Liver (tissue), 9 donors: ENCODE results near the gene MRAS. TPM values are rescaled to one million over a fixed set of nuclear protein-coding genes. Genes with fewer than 3 reads are reported as not detected.

Experiments used
- DNase-seq: peaks from one replicate; pipeline ENCODE4 v3.0.0-alpha.2; 2017; ENCODE audit warnings: low spot score
- H3K27ac ChIP-seq, 2 donors: one replicate each; pipeline ENCODE4 v1.7.0; 2013; ENCODE audit warnings: inconsistent platforms in 2 of 2, low read length in 2 of 2, control low read depth in 1 of 2, low read depth in 1 of 2, mild to moderate bottlenecking in 1 of 2
- H3K27me3 ChIP-seq, 4 donors: one replicate each; pipeline versions ENCODE4 v1.6.1 to v1.7.0; 2013; ENCODE audit warnings: low read length in 3 of 4, inconsistent platforms in 1 of 4, mild to moderate bottlenecking in 1 of 4, moderate library complexity in 1 of 4; ENCODE audit not compliant: control insufficient read depth in 4 of 4, insufficient read depth in 4 of 4
- H3K36me3 ChIP-seq, 4 donors: one replicate each; pipeline versions ENCODE4 v1.6.1 to v1.7.0; 2013; ENCODE audit warnings: low read length in 3 of 4, mild to moderate bottlenecking in 3 of 4, low read depth in 1 of 4, moderate library complexity in 1 of 4; ENCODE audit not compliant: control insufficient read depth in 4 of 4, insufficient read depth in 3 of 4
- H3K4me1 ChIP-seq, 4 donors: one replicate each; pipeline versions ENCODE4 v1.6.1 to v1.7.0; 2013; ENCODE audit warnings: low read length in 3 of 4, mild to moderate bottlenecking in 3 of 4, moderate library complexity in 1 of 4; ENCODE audit not compliant: control insufficient read depth in 4 of 4, insufficient read depth in 4 of 4
- H3K4me3 ChIP-seq, 3 donors: one replicate each; pipeline versions ENCODE4 v1.6.1 to v1.7.0; 2013; ENCODE audit warnings: low read length in 3 of 3, control low read depth in 1 of 3, low read depth in 1 of 3, mild to moderate bottlenecking in 1 of 3
- H3K9ac ChIP-seq, 2 donors: one replicate each; pipeline ENCODE4 v1.7.0; 2013; ENCODE audit warnings: low read length in 2 of 2, mild to moderate bottlenecking in 2 of 2, moderate library complexity in 2 of 2, control low read depth in 1 of 2, low read depth in 1 of 2
- H3K9me3 ChIP-seq, 4 donors: one replicate each; pipeline versions ENCODE4 v1.6.1 to v1.7.0; 2013; ENCODE audit warnings: low read length in 3 of 4; ENCODE audit not compliant: control insufficient read depth in 4 of 4
- EGR1 ChIP-seq, 2 donors: IDR thresholded peaks; 2 replicates each; pipeline ENCODE4 v1.6.1; 2016 to 2018; ENCODE audit warnings: antibody characterized with exemption in 2 of 2, low read depth in 2 of 2
- GABPA ChIP-seq, 2 donors: IDR thresholded peaks in 1 of 2; conservative IDR thresholded peaks in 1 of 2; 2 replicates each; pipeline ENCODE4 v1.6.1; 2016; ENCODE audit warnings: antibody characterized with exemption in 2 of 2, mild to moderate bottlenecking in 1 of 2, moderate library complexity in 1 of 2
- HNF4A ChIP-seq, 2 donors: conservative IDR thresholded peaks; 2 replicates each; pipeline ENCODE4 v1.6.1; 2016; ENCODE audit warnings: antibody characterized with exemption in 2 of 2, mild to moderate bottlenecking in 2 of 2
- JUND ChIP-seq, 2 donors: IDR thresholded peaks; 2 replicates each; pipeline ENCODE4 v1.6.1; 2016; ENCODE audit warnings: antibody characterized with exemption in 2 of 2
- NR2F2 ChIP-seq: IDR thresholded peaks from 2 replicates; pipeline ENCODE4 v1.6.1; 2016; ENCODE audit warnings: antibody characterized with exemption
- RAD21 ChIP-seq, 2 donors: IDR thresholded peaks; 2 replicates each; pipeline ENCODE4 v1.6.1; 2016; ENCODE audit warnings: antibody characterized with exemption in 2 of 2, mild to moderate bottlenecking in 2 of 2
- YY1 ChIP-seq: IDR thresholded peaks from 2 replicates; pipeline ENCODE4 v1.6.1; 2016; ENCODE audit warnings: antibody characterized with exemption, mild to moderate bottlenecking
- WGBS: extraction: QIAGEN DNeasy Blood & Tissue Kit; methylation state at CpG from one replicate; pipeline ENCODE4 v1.1.7; 2013; 5-methylcytosine and 5-hydroxymethylcytosine counted together
- polyA plus RNA-seq, 2 donors: library from polyadenylated mRNA; stranded (reverse) in 1 of 2; unstranded in 1 of 2; fragments of 200-250 nt in 1 of 2; fragments of >200 nt in 1 of 2; fragmentation: Nextera tagmentation in 1 of 2; extraction: Ambion mirVana in 1 of 2; gene quantifications; one replicate each; pipeline versions ENCODE4 v1.2.1 to v1.2.3, GENCODE V29; 2013 to 2015
- total RNA-seq, 2 donors: library from RNA; depleted of rRNA; stranded (reverse); fragments of >200 nt; gene quantifications; one replicate each; pipeline ENCODE4 v1.2.3, GENCODE V29; 2014
- TF ChIP-seq, protein P1 (sequence below): IDR thresholded peaks from 2 replicates; pipeline ENCODE4 v1.6.1; 2016; ENCODE audit warnings: antibody characterized with exemption
- TF ChIP-seq, protein P2 (sequence below): IDR thresholded peaks from 2 replicates; pipeline ENCODE4 v1.6.1; 2016; ENCODE audit warnings: antibody characterized with exemption
- TF ChIP-seq, protein P3 (sequence below): IDR thresholded peaks from 2 replicates; pipeline ENCODE4 v1.6.1; 2016; ENCODE audit warnings: antibody characterized with exemption, mild to moderate bottlenecking
- donor health status: healthy.
- donor health status: healthy.
- donor health status: healthy.
- donor health status: healthy.
- donor health status: healthy.

MRAS gene
- total and polyA plus RNA-seq, 4 donors, result 1.6 to 2.6 (median 1.9) TPM

GRCh38 chr3:138406606-138407005 lies 58.2 kb downstream of the MRAS start:
- 77% methylated on average over 2 of the region's 2 CpGs for WGBS
- Histone ChIP-seq H3K27ac (no peak overlapping the region), H3K9ac (no peak overlapping the region), H3K9me3 (no peaks in the 10 kb centered on the region), H3K27me3 (no peaks in the 10 kb centered on the region), H3K4me3 (no peak overlapping the region), H3K36me3 (peaks cover 0 to 2% (median 0%) of the 10 kb centered on the region in 4 donors), H3K4me1 (no peaks in the 10 kb centered on the region)
- TF ChIP-seq NR2F2 (no peak), YY1 (no peak), RAD21 (IDR thresholded peaks at IDR 0.05) (no peak)
- TF ChIP-seq, protein P1, sequence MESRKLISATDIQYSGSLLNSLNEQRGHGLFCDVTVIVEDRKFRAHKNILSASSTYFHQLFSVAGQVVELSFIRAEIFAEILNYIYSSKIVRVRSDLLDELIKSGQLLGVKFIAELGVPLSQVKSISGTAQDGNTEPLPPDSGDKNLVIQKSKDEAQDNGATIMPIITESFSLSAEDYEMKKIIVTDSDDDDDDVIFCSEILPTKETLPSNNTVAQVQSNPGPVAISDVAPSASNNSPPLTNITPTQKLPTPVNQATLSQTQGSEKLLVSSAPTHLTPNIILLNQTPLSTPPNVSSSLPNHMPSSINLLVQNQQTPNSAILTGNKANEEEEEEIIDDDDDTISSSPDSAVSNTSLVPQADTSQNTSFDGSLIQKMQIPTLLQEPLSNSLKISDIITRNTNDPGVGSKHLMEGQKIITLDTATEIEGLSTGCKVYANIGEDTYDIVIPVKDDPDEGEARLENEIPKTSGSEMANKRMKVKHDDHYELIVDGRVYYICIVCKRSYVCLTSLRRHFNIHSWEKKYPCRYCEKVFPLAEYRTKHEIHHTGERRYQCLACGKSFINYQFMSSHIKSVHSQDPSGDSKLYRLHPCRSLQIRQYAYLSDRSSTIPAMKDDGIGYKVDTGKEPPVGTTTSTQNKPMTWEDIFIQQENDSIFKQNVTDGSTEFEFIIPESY, result no peak
- TF ChIP-seq, protein P2, sequence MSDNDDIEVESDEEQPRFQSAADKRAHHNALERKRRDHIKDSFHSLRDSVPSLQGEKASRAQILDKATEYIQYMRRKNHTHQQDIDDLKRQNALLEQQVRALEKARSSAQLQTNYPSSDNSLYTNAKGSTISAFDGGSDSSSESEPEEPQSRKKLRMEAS, result no peak
- DNase-seq, result no peak

DNA sequence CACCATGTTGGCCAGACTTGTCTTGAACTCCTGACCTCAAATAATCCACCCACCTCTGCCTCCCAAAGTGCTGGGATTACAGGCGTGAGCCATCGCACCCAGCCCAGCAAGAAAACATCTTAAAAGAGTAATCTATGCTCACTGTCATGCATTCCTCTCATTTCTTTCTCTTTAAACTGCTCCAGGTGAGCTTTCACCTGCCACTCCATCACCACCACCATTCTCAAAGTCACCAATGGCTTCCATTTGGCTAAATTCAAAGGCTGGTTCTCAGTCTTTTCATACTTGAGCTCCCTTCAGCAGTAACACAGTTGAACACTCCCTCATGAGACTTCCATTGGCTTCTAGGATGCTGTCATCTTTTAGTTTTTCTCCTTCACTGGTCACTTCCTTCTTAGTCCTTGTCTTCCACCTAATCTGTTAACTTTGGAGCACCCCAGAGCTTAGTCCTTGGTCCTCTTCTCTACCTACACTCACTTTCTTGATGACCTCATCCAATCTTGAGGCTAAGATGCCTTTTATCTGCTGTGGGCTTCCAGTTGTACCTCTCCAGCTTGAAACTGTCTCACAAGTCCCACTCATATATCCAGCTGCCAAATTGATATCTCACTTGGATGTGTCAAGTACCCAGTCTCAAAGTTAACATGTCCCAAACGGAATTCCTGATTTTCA lies 59.0 kb downstream of the MRAS start:
- H3K36me3 ChIP-seq, result peaks cover 0 to 2% (median 0%) of the 10 kb centered on the region in 4 donors
- no peak overlapping the region for H3K4me3 ChIP-seq
- H3K27ac ChIP-seq, result no peak overlapping the region
- no peaks in the 10 kb centered on the region for H3K4me1 ChIP-seq
- WGBS, result 88% methylated on average over 3 of the region's 3 CpGs
- DNase-seq, result no peak
- no peak for TF ChIP-seq HNF4A (conservative IDR thresholded peaks at IDR 0.05)
- no peak for TF ChIP-seq JUND (IDR thresholded peaks at IDR 0.05)
- TF ChIP-seq RAD21 (IDR thresholded peaks at IDR 0.05), result no peak
- TF ChIP-seq NR2F2, result no peak
- no peak for TF ChIP-seq EGR1 (IDR thresholded peaks at IDR 0.05; ENCODE audit: low read depth in 2 of 2)
- TF ChIP-seq, protein P3, sequence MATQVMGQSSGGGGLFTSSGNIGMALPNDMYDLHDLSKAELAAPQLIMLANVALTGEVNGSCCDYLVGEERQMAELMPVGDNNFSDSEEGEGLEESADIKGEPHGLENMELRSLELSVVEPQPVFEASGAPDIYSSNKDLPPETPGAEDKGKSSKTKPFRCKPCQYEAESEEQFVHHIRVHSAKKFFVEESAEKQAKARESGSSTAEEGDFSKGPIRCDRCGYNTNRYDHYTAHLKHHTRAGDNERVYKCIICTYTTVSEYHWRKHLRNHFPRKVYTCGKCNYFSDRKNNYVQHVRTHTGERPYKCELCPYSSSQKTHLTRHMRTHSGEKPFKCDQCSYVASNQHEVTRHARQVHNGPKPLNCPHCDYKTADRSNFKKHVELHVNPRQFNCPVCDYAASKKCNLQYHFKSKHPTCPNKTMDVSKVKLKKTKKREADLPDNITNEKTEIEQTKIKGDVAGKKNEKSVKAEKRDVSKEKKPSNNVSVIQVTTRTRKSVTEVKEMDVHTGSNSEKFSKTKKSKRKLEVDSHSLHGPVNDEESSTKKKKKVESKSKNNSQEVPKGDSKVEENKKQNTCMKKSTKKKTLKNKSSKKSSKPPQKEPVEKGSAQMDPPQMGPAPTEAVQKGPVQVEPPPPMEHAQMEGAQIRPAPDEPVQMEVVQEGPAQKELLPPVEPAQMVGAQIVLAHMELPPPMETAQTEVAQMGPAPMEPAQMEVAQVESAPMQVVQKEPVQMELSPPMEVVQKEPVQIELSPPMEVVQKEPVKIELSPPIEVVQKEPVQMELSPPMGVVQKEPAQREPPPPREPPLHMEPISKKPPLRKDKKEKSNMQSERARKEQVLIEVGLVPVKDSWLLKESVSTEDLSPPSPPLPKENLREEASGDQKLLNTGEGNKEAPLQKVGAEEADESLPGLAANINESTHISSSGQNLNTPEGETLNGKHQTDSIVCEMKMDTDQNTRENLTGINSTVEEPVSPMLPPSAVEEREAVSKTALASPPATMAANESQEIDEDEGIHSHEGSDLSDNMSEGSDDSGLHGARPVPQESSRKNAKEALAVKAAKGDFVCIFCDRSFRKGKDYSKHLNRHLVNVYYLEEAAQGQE, result no peak
- TF ChIP-seq GABPA (IDR thresholded peaks at IDR 0.05 in 1 of 2, conservative IDR thresholded peaks at IDR 0.05 in 1 of 2), result no peak
- no peak overlapping the region for H3K9ac ChIP-seq
- no peaks in the 10 kb centered on the region for H3K27me3 ChIP-seq
- no peaks in the 10 kb centered on the region for H3K9me3 ChIP-seq
